NCI-H748 (cell line): ENCODE measurements around the gene PCDHA10.

Experiments used
- DNase-seq: peaks from one replicate; lab custom pipeline; 2025; ENCODE audit not compliant: unreplicated experiment; lab: John Stamatoyannopoulos, UW

PCDHA10 gene

GRCh38 chr5:140881889-140882590 is 26.3 kb downstream of the PCDHA10 start, which contains the start of gene PCDHA13:
PCDHA13 (plus strand) TSS chr5:140882124; CDS start chr5:140882269, 145 bp downstream.
- peak; percentile 93 for DNase-seq

DNA sequence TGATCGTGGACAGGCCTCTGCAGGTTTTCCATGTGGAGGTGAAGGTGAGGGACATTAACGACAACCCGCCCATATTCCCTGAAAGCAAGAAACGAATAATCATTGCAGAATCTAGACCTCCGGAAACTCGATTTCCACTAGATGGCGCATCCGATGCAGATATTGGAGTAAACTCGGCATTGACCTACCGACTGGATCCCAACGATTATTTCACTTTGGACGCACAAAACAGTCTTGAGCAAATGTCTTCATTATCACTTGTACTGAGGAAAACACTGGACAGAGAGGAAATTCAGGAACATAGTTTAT is 26.8 kb downstream of the PCDHA10 start:
- DNase-seq: peak; percentile 92

DNA sequence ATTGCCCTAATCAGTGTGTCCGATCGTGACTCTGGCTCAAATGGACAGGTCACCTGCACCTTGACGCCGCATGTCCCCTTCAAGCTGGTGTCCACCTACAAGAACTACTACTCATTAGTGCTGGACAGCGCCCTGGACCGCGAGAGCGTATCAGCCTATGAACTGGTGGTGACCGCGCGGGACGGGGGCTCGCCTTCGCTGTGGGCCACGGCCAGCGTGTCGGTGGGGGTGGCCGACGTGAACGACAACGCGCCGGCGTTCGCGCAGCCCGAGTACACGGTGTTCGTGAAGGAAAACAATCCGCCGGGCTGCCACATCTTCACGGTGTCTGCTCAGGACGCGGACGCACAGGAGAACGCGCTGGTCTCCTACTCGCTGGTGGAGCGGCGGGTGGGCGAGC is 27.7 kb downstream of the PCDHA10 start:
- DNase-seq: no peak

DNA sequence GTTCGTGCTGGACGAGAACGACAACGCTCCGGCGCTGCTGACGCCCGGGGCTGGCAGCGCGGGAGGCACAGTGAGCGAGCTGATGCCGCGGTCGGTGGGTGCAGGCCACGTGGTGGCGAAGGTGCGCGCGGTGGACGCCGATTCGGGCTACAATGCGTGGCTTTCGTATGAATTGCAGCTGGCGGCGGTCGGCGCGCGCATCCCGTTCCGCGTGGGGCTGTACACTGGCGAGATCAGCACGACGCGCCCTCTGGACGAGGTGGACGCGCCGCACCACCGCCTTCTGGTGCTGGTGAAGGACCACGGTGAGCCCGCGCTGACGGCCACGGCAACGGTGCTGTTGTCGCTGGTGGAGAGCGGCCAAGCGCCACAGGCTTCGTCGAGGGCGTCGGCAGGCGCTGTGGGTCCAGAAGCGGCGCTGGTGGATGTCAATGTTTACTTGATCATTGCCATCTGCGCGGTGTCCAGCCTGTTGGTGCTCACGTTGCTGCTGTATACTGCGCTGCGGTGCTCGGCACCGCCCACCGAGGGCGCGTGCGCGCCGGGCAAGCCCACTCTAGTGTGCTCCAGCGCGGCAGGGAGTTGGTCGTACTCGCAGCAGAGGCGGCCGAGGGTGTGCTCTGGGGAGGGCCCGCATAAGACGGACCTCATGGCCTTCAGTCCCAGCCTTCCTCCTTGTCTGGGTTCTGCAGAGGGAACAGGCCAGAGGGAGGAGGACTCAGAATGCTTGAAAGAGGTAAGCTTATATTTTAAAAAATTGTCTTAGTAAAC is 28.4 kb downstream of the PCDHA10 start:
- no peak for DNase-seq

DNA sequence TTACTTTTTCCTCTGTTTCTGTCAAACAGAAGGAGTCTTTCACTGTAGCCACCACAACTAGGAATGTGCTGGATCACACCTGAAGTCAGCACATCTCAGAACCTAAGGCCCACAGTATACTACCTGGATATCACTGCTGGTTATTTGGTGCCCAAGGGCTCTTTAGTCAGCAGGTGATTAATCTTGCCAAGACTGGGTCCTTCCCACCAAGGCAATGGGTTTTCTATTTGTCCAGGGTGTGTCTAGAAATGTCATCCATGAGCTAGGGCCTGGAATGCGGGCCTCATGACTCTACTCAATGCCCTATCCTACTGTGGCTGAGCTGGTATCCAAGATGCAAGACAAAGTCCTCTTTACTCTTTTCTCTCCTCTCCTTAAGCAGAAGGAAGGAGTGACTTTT is 60.6 kb downstream of the PCDHA10 start:
- DNase-seq: no peak
